ENCODE results near the gene COX19. TPM values are rescaled to one million over a fixed set of nuclear protein-coding genes. Genes with fewer than 3 reads are reported as not detected.
"Not testable (repeated sequence)": the region's sequence is repeated elsewhere in the genome, so short reads cannot be mapped to it uniquely, and the experiment has no call there.

Gene COX19
- total RNA-seq, 1 experiment from 2014 or later = 4.4 TPM

GRCh38 chr7:974172-974571 is 1.2 kb downstream of the COX19 start:
- Histone ChIP-seq H3K36me3 (peaks cover 33% of the 10 kb centered on the region), H3K27me3 (no peaks in the 10 kb centered on the region), H3K9me3 (no peaks in the 10 kb centered on the region), H3K4me3 (peak overlapping the region; percentile 100)
- no peak for DNase-seq

- DNase-seq = no peak
- no peaks in the 10 kb centered on the region for H3K27me3 ChIP-seq
- H3K36me3 ChIP-seq = peaks cover 41% of the 10 kb centered on the region
- no peaks in the 10 kb centered on the region for H3K9me3 ChIP-seq
- H3K4me3 ChIP-seq = no peak overlapping the region
Measured at GRCh38 chr7:973312-973711, 2.0 kb downstream of the COX19 start.

GRCh38 chr7:972676-973309 is 2.6 kb downstream of the COX19 start:
- no peak overlapping the region for H3K4me3 ChIP-seq
- DNase-seq = no peak
- H3K9me3 ChIP-seq = no peaks in the 10 kb centered on the region
- H3K36me3 ChIP-seq = peaks cover 44% of the 10 kb centered on the region
- H3K27me3 ChIP-seq = no peaks in the 10 kb centered on the region

GRCh38 chr7:972110-972509 is 3.2 kb downstream of the COX19 start:
- Histone ChIP-seq H3K36me3 (peaks cover 51% of the 10 kb centered on the region), H3K27me3 (no peaks in the 10 kb centered on the region), H3K4me3 (no peak overlapping the region), H3K9me3 (no peaks in the 10 kb centered on the region)
- DNase-seq = no peak

GRCh38 chr7:970744-971143 is 4.6 kb downstream of the COX19 start:
- H3K36me3 ChIP-seq = peaks cover 56% of the 10 kb centered on the region
- H3K9me3 ChIP-seq = no peaks in the 10 kb centered on the region
- H3K27me3 ChIP-seq = no peaks in the 10 kb centered on the region
- no peak overlapping the region for H3K4me3 ChIP-seq
- no peak for DNase-seq

- peaks cover 52% of the 10 kb centered on the region for H3K36me3 ChIP-seq
Measured at GRCh38 chr7:969403-969802, 5.9 kb downstream of the COX19 start.

GRCh38 chr7:968205-969105 is 6.9 kb downstream of the COX19 start:
- no peaks in the 10 kb centered on the region for H3K9me3 ChIP-seq
- H3K27me3 ChIP-seq = no peaks in the 10 kb centered on the region
- no peak for DNase-seq
- peaks cover 50% of the 10 kb centered on the region for H3K36me3 ChIP-seq
- no peak overlapping the region for H3K4me3 ChIP-seq

More at GRCh38 chr7:969403-969802, 5.9 kb downstream of the COX19 start:
- Histone ChIP-seq H3K9me3 (no peaks in the 10 kb centered on the region), H3K27me3 (no peaks in the 10 kb centered on the region), H3K4me3 (no peak overlapping the region)
- no peak for DNase-seq

GRCh38 chr7:967361-968082 is 7.8 kb downstream of the COX19 start:
- no peaks in the 10 kb centered on the region for H3K9me3 ChIP-seq
- DNase-seq = no peak
- no peaks in the 10 kb centered on the region for H3K27me3 ChIP-seq
- peaks cover 41% of the 10 kb centered on the region for H3K36me3 ChIP-seq
- no peak overlapping the region for H3K4me3 ChIP-seq

GRCh38 chr7:966291-967069 is 8.9 kb downstream of the COX19 start:
- peaks cover 31% of the 10 kb centered on the region for H3K36me3 ChIP-seq
- DNase-seq = no peak
- H3K9me3 ChIP-seq = no peaks in the 10 kb centered on the region
- H3K4me3 ChIP-seq = no peak overlapping the region
- H3K27me3 ChIP-seq = no peaks in the 10 kb centered on the region

- no peak overlapping the region for H3K4me3 ChIP-seq
- no peaks in the 10 kb centered on the region for H3K27me3 ChIP-seq
- H3K36me3 ChIP-seq = peaks cover 25% of the 10 kb centered on the region
- no peaks in the 10 kb centered on the region for H3K9me3 ChIP-seq
- peak; percentile 59 for DNase-seq
Measured at GRCh38 chr7:964401-965231, 10.7 kb downstream of the COX19 start.

GRCh38 chr7:963236-964078 is 11.9 kb downstream of the COX19 start:
- Histone ChIP-seq H3K4me3 (no peak overlapping the region), H3K9me3 (no peaks in the 10 kb centered on the region), H3K36me3 (peaks cover 16% of the 10 kb centered on the region), H3K27me3 (no peaks in the 10 kb centered on the region)
- DNase-seq = no peak

GRCh38 chr7:962401-963081 is 12.8 kb downstream of the COX19 start:
- Histone ChIP-seq H3K4me3 (no peak overlapping the region), H3K9me3 (no peaks in the 10 kb centered on the region), H3K36me3 (peaks cover 9% of the 10 kb centered on the region), H3K27me3 (no peaks in the 10 kb centered on the region)
- DNase-seq = no peak

GRCh38 chr7:961546-962400 is 13.6 kb downstream of the COX19 start:
- H3K27me3 ChIP-seq = no peaks in the 10 kb centered on the region
- peaks cover 2% of the 10 kb centered on the region; the same call in 1 of the 2 replicates for H3K36me3 ChIP-seq
- no peaks in the 10 kb centered on the region for H3K9me3 ChIP-seq
- DNase-seq = no peak
- H3K4me3 ChIP-seq = no peak overlapping the region

GRCh38 chr7:960972-961371 is 14.4 kb downstream of the COX19 start:
- H3K27me3 ChIP-seq, H3K36me3 ChIP-seq, H3K9me3 ChIP-seq, DNase-seq, H3K4me3 ChIP-seq: not testable (repeated sequence)

Measured in MG63 (cell line).